GM12878 (cell line): ENCODE measurements around the gene PLEKHN1. TPM values are rescaled to one million over a fixed set of nuclear protein-coding genes. Genes with fewer than 3 reads are reported as not detected.

ENCODE experiments used
- ATAC-seq: fragments of 200-7000 bp; cut with Tn5 transposase; 3 replicates; pipeline ENCODE4 v1.9.1; 2020; ENCODE audit warnings: mild to moderate bottlenecking, moderate library complexity
- BruUV-seq: library from RNA; stranded (reverse); fragments of 400-500 nt; replicated peaks from 2 replicates; lab custom pipeline; 2021; lab: Mats Ljungman, UMichigan
- CTCF ChIA-PET: fragments of 300-600 bp; sonication (Branson Sonifier 250); formaldehyde crosslinking; extraction: SDS; loops from one replicate; lab custom pipeline; 2021; ENCODE audit warnings: inconsistent platforms; lab: Yijun Ruan, JAX
- POLR2A ChIA-PET: fragments of 350-600 bp; formaldehyde crosslinking; extraction: SDS; loops from one replicate; lab custom pipeline; 2021; ENCODE audit warnings: inconsistent platforms; lab: Charles Lee
- RAD21 ChIA-PET: fragments of 300-600 bp; sonication (Branson Sonifier 250); formaldehyde crosslinking; loops from one replicate; lab custom pipeline; 2023; ENCODE audit warnings: antibody characterized with exemption; ENCODE audit not compliant: unreplicated experiment; lab: Charles Lee
- SMC1A ChIA-PET: fragments of 300-600 bp; sonication (Branson Sonifier 250); formaldehyde crosslinking; loops from one replicate; lab custom pipeline; 2023; ENCODE audit not compliant: unreplicated experiment, uncharacterized antibody; lab: Charles Lee
- DNase-seq: peaks from one replicate; pipeline ENCODE4 v3.0.0-alpha.2; 2011; ENCODE audit warnings: low read depth, low spot score
- FAIRE-seq: peaks from 3 replicates; lab custom pipeline; 2011; peaks lifted over from hg19 to GRCh38; lab: Jason Lieb, UNC
- H2AFZ ChIP-seq: 2 replicates; pipeline ENCODE4 v1.6.0; 2011; ENCODE audit warnings: low read depth, low read length, control low read depth; ENCODE audit not compliant: control insufficient read depth
- H3K27ac ChIP-seq: 2 replicates; pipeline ENCODE4 v1.5.1; 2011; ENCODE audit warnings: control low read depth; ENCODE audit not compliant: control insufficient read depth, insufficient read depth
- H3K27me3 ChIP-seq, 2 experiments: replicated peaks in 1 of 2; 2 replicates each; pipeline versions ENCODE4 v1.6.0 to v1.6.1; 2011; ENCODE audit warnings: low read length in 1 of 2; ENCODE audit not compliant: control insufficient read depth in 2 of 2, insufficient read depth in 2 of 2
- H3K36me3 ChIP-seq, 2 experiments: 2 replicates each; pipeline ENCODE4 v1.5.1; 2011; ENCODE audit warnings: low read length in 1 of 2; ENCODE audit not compliant: control insufficient read depth in 2 of 2, insufficient read depth in 2 of 2
- H3K4me1 ChIP-seq: 2 replicates; pipeline ENCODE4 v1.6.1; 2011; ENCODE audit warnings: mild to moderate bottlenecking, low read length, moderate library complexity, mixed read lengths; ENCODE audit not compliant: control insufficient read depth, insufficient read depth
- H3K4me2 ChIP-seq: 2 replicates; pipeline ENCODE4 v1.6.0; 2011; ENCODE audit warnings: control low read depth; ENCODE audit not compliant: control insufficient read depth, insufficient read depth
- H3K4me3 ChIP-seq: fragments of 200-600 bp; sonication (generic); 2 replicates; pipeline ENCODE4 v1.5.1; 2016
- H3K79me2 ChIP-seq: 2 replicates; pipeline ENCODE4 v1.6.0; 2011; ENCODE audit warnings: low read length; ENCODE audit not compliant: control insufficient read depth, insufficient read depth
- H3K9ac ChIP-seq: 2 replicates; pipeline ENCODE4 v1.8.0; 2011; ENCODE audit warnings: low read length, control low read depth, mixed read lengths; ENCODE audit not compliant: control insufficient read depth, insufficient read depth
- H3K9me3 ChIP-seq: replicated peaks from 3 replicates; pipeline ENCODE4 v1.5.1; 2011; ENCODE audit warnings: mild to moderate bottlenecking, low read length; ENCODE audit not compliant: control insufficient read depth, insufficient read depth
- H4K20me1 ChIP-seq: 2 replicates; pipeline ENCODE4 v1.6.0; 2011; ENCODE audit not compliant: control insufficient read depth, insufficient read depth
- CBFB ChIP-seq: IDR thresholded peaks from 2 replicates; pipeline ENCODE4 v1.6.1; 2016; ENCODE audit warnings: antibody characterized with exemption, low read depth
- CHD2 ChIP-seq: IDR thresholded peaks from 2 replicates; pipeline ENCODE4 v1.6.1; 2011; ENCODE audit warnings: low read depth, low read length, improper control_type of control experiment, borderline replicate concordance
- CREB1 ChIP-seq: IDR thresholded peaks from 2 replicates; pipeline ENCODE4 v1.6.1; 2012; ENCODE audit warnings: low read depth, mild to moderate bottlenecking, inconsistent platforms
- DPF2 ChIP-seq: fragments of 450-650 bp; IDR thresholded peaks from 2 replicates; pipeline ENCODE4 v1.6.1; 2017; ENCODE audit warnings: mild to moderate bottlenecking
- EGR1 ChIP-seq, 2 experiments: IDR thresholded peaks; 1 replicate in 1 of 2; 2 replicates in 1 of 2; pipeline ENCODE4 v1.6.1; 2011 to 2012; ENCODE audit warnings: low read depth in 2 of 2, low read length in 2 of 2, borderline replicate concordance in 1 of 2, mild to moderate bottlenecking in 1 of 2, moderate library complexity in 1 of 2
- EZH2 ChIP-seq: IDR thresholded peaks from 2 replicates; pipeline ENCODE4 v1.6.1; 2012; ENCODE audit warnings: low read depth, mild to moderate bottlenecking, control low read depth, inconsistent platforms, low read length, borderline replicate concordance; ENCODE audit not compliant: control insufficient read depth
- GATAD2B ChIP-seq: fragments of 450-650 bp; conservative IDR thresholded peaks from 2 replicates; pipeline ENCODE4 v1.6.1; 2017; ENCODE audit warnings: low read depth, mild to moderate bottlenecking, moderate library complexity
- IKZF1 ChIP-seq: fragments of 450-650 bp; conservative IDR thresholded peaks from 2 replicates; pipeline ENCODE4 v1.6.1; 2017; ENCODE audit warnings: antibody characterized with exemption, mild to moderate bottlenecking
- NR2F1 ChIP-seq: fragments of 450-650 bp; conservative IDR thresholded peaks from 2 replicates; pipeline ENCODE4 v1.6.1; 2017; ENCODE audit warnings: mild to moderate bottlenecking
- RAD21 ChIP-seq: IDR thresholded peaks from 2 replicates; pipeline ENCODE4 v1.6.1; 2011; ENCODE audit warnings: mild to moderate bottlenecking, low read depth, low read length, moderate library complexity; ENCODE audit not compliant: insufficient read depth
- SUZ12 ChIP-seq: fragments of 200-600 bp; sonication (generic); IDR thresholded peaks from one replicate; pipeline ENCODE4 v1.6.1; 2018; ENCODE audit warnings: antibody characterized with exemption, mild to moderate bottlenecking; ENCODE audit not compliant: unreplicated experiment
- WGBS: methylation state at CpG from one replicate; pipeline ENCODE4 v1.1.6; 2016; ENCODE audit warnings: low lambda C conversion rate; ENCODE audit not compliant: insufficient replicate concordance, insufficient coverage; ENCODE audit errors: missing lambda C conversion rate; 5-methylcytosine and 5-hydroxymethylcytosine counted together
- in situ Hi-C: fragments of 300-500 bp; cut with MboI; formaldehyde crosslinking; loops from 9 replicates; pipeline ENCODE4 v1.14.3; 2018; ENCODE audit warnings: mixed read lengths
- intact Hi-C: fragments of 100-400 bp; cut with micrococcal nuclease; formaldehyde crosslinking; loops from one replicate; pipeline ENCODE4 v1.14.2; 2022; ENCODE audit not compliant: unreplicated experiment
- polyA plus RNA-seq, 11 experiments: library from polyadenylated mRNA; depleted of rRNA in 4 of 11; unstranded in 6 of 11; stranded (reverse) in 5 of 11; fragments of >200 nt; fragmentation: Nextera tagmentation in 4 of 11; fragmentation: Illumina TruSeq in 1 of 11; extraction: Ambion mirVana in 4 of 11; extraction: Trizol in 1 of 11; gene quantifications; 1 replicate in 1 of 11; 2 replicates in 10 of 11; pipeline versions ENCODE4 v1.2.1 to v1.2.3, GENCODE V29; 2011 to 2016; ENCODE audit warnings: inconsistent platforms in 2 of 11, missing spikeins in 2 of 11, low read depth in 1 of 11
- total RNA-seq, 4 experiments: library from RNA; depleted of rRNA in 3 of 4; stranded (reverse); fragments of >200 nt in 3 of 4; fragmentation: Illumina TruSeq in 1 of 4; extraction: Trizol in 1 of 4; gene quantifications; 2 replicates each; pipeline versions ENCODE4 v1.2.1 to v1.2.3, GENCODE V29; 2013 to 2021
- TF ChIP-seq, protein P1 (sequence below): fragments of 450-650 bp; IDR thresholded peaks from 2 replicates; pipeline ENCODE4 v1.6.1; 2016; ENCODE audit warnings: mild to moderate bottlenecking
- TF ChIP-seq, protein P2 (sequence below): IDR thresholded peaks from 2 replicates; pipeline ENCODE4 v1.6.1; 2011; ENCODE audit warnings: mild to moderate bottlenecking, low read depth, low read length, moderate library complexity; ENCODE audit not compliant: insufficient replicate concordance
- TF ChIP-seq, protein P3 (sequence below): fragments of 450-650 bp; conservative IDR thresholded peaks from 2 replicates; pipeline ENCODE4 v1.6.1; 2017; ENCODE audit warnings: mild to moderate bottlenecking, moderate library complexity

Gene PLEKHN1
- total and polyA plus RNA-seq, 10 of the 15 experiments (the other 5 are each of a cell fraction or from before 2014, with no cell fraction given), result 0.04 to 0.26 (median 0.18) TPM; not detected in 6

- in situ Hi-C loops, result no loop called here
- intact Hi-C loops, result loop anchor here (5.0 kb wide), 1 partner anchor 33 kb away; no protein-coding TSS in a partner anchor
- Histone ChIP-seq H3K27me3 (peaks cover 6 to 8% of the 10 kb centered on the region in 2 experiments), H3K4me3 (peak overlapping the region; percentile 22; the same call in 1 of the 2 replicates), H3K4me2 (peak overlapping the region; percentile 11), H3K36me3 (peaks cover 0 to 1% of the 10 kb centered on the region in 2 experiments; a peak in 1 of 4 replicates), H3K27ac (no peak overlapping the region), H3K79me2 (no peaks in the 10 kb centered on the region), H3K9ac (no peak overlapping the region), H4K20me1 (no peaks in the 10 kb centered on the region), H2AFZ (no peak overlapping the region), H3K4me1 (peaks cover 7% of the 10 kb centered on the region; the same call in 1 of the 2 replicates), H3K9me3 (no peaks in the 10 kb centered on the region)
- ChIA-PET RAD21 (interaction anchor here (1.0 to 4.1 kb wide), 2 partner anchors 26 to 35 kb away, joined by 4 to 20 read pairs; partner anchors contain the start of gene PLEKHN1), POLR2A (no interaction called here), CTCF (interaction anchor here (0.6 to 1.6 kb wide), 4 partner anchors 18 to 76 kb away, joined by 3 to 5 read pairs (median 4); partner anchors contain the start of gene NOC2L), SMC1A (interaction anchor here (0.9 kb wide), 1 partner anchor 35 kb away, joined by 3 read pairs; no protein-coding TSS in a partner anchor)
- WGBS, result 2% methylated on average over 74 of the region's 86 CpGs
- DNase-seq (no peak), FAIRE-seq (no peak), ATAC-seq (peak; percentile 33)
- BruUV-seq, result no TSS peak
- TF ChIP-seq NR2F1 (0 out of 2 replicates have a peak, but pooled peaks have one; percentile 28), GATAD2B (0 out of 2 replicates have a peak, but pooled peaks have one; percentile 35), EGR1 (IDR thresholded peaks at IDR 0.05; ENCODE audit: borderline replicate concordance in 1 of 2, low read depth in 2 of 2, low read length in 2 of 2) (peak in 1 of 2 experiments; percentile 53; a peak in 1 of 3 replicates), DPF2 (peak; percentile 70; the same call in 1 of the 2 replicates), SUZ12 (peak; percentile 99), EZH2 (no peak), CHD2 (no peak), IKZF1 (peak; percentile 45; the same call in 1 of the 2 replicates), RAD21 (no peak), CREB1 (no peak), CBFB (no peak)
- TF ChIP-seq, protein P1, sequence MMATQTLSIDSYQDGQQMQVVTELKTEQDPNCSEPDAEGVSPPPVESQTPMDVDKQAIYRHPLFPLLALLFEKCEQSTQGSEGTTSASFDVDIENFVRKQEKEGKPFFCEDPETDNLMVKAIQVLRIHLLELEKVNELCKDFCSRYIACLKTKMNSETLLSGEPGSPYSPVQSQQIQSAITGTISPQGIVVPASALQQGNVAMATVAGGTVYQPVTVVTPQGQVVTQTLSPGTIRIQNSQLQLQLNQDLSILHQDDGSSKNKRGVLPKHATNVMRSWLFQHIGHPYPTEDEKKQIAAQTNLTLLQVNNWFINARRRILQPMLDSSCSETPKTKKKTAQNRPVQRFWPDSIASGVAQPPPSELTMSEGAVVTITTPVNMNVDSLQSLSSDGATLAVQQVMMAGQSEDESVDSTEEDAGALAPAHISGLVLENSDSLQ, result peak; percentile 47
- TF ChIP-seq, protein P2, sequence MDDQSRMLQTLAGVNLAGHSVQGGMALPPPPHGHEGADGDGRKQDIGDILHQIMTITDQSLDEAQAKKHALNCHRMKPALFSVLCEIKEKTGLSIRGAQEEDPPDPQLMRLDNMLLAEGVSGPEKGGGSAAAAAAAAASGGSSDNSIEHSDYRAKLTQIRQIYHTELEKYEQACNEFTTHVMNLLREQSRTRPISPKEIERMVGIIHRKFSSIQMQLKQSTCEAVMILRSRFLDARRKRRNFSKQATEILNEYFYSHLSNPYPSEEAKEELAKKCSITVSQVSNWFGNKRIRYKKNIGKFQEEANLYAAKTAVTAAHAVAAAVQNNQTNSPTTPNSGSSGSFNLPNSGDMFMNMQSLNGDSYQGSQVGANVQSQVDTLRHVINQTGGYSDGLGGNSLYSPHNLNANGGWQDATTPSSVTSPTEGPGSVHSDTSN, result peak; percentile 36
- TF ChIP-seq, protein P3, sequence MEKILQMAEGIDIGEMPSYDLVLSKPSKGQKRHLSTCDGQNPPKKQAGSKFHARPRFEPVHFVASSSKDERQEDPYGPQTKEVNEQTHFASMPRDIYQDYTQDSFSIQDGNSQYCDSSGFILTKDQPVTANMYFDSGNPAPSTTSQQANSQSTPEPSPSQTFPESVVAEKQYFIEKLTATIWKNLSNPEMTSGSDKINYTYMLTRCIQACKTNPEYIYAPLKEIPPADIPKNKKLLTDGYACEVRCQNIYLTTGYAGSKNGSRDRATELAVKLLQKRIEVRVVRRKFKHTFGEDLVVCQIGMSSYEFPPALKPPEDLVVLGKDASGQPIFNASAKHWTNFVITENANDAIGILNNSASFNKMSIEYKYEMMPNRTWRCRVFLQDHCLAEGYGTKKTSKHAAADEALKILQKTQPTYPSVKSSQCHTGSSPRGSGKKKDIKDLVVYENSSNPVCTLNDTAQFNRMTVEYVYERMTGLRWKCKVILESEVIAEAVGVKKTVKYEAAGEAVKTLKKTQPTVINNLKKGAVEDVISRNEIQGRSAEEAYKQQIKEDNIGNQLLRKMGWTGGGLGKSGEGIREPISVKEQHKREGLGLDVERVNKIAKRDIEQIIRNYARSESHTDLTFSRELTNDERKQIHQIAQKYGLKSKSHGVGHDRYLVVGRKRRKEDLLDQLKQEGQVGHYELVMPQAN, result 0 out of 2 replicates have a peak, but pooled peaks have one; percentile 37
These were observed 25.9 kb upstream of the PLEKHN1 start for GRCh38 chr1:940107-941014.
